SK-N-MC (cell line): ENCODE results near the gene ANKMY1.

Source experiments
- EZH2 ChIP-seq: fragments of 200-600 bp; sonication (generic); IDR thresholded peaks from one replicate; pipeline ENCODE4 v1.6.1; 2017; ENCODE audit warnings: antibody characterized with exemption
- FOXP2 ChIP-seq: optimal IDR thresholded peaks from 2 replicates; pipeline ENCODE3; 2011; ENCODE audit warnings: mild to moderate bottlenecking, moderate library complexity; ENCODE audit not compliant: insufficient read depth; ENCODE audit errors: extremely low read length, control extremely low read depth
- POLR2AphosphoS5 ChIP-seq: IDR thresholded peaks from 2 replicates; pipeline ENCODE4 v1.6.1; 2012; ENCODE audit warnings: mild to moderate bottlenecking, low read depth, low read length, borderline replicate concordance

DNA sequence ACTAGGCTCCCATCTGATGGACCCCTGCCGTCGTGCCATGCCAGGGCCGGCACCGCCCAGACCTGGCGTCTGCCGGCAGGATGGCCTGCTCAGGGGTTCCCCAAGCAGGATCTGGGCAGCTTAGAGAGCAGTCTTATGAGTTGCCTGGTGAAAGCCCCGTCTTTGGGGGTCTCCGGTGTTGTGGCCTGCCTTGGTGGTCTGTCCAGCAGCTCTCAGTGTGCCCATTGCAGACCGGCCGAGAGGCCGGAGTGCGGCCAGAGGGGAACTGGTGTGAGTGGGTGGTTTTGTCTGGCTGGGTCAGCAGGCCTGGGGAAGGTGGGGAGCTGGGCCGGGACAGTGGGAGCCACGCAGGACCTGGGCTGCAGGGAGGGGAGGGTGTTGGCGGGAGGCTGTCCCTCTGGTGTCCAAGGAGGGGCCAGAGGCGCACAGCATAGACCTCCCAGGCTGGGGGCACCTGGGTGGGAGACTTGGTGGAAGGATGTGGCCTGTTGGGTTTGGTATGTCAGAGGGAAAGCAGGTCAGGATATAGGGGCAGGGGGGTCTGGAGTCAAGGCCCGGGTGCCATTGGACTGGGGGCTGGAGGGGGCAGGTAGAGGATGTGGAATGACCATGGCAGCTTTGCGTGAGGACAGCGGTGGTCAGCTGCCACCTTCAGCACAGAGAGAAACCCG is 105.9 kb downstream of the ANKMY1 start:
- no peak for TF ChIP-seq EZH2
- TF ChIP-seq POLR2AphosphoS5: no peak
- TF ChIP-seq FOXP2: no peak
